ENCODE data around the gene GPC2. TPM values are rescaled to one million over a fixed set of nuclear protein-coding genes. Genes with fewer than 3 reads are reported as not detected.

Gene GPC2
- total and polyA plus RNA-seq, 5 donors from 2014 or later, result 0.16 to 7.0 (median 0.25) TPM; not detected in 1

DNA sequence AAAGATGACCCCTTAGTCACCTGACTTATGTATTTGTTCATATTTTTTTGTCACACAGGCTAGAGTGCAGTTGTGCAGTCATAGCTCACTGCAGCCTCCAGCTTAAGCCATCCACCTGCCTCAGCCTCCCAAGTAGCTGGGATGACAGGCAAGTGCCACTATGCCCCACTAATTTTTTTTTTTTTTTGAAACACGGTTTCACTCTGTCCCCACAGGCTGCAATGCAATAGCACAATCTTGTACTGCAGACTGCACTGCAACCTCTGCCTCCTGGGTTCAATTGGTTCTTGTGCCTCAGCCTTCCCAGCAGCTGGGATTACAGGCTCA, 48.6 kb downstream of the GPC2 start:
- Mint-ChIP-seq H3K27ac (peak overlapping the region in 2 of 3 donors; percentile 80 to 85), H3K4me1 (peaks cover 0 to 44% (median 26%) of the 10 kb centered on the region in 4 donors), H3K27me3 (peaks cover 8% of the 10 kb centered on the region), H3K9me3 (no peaks in the 10 kb centered on the region), H3K36me3 (no peaks in the 10 kb centered on the region), H3K4me3 (peak overlapping the region; percentile 83 to 97 (median 84))
- ATAC-seq (ENCODE audit: low read depth in 2 of 2) (no peak), DNase-seq (peak in 1 of 3 donors; percentile 11)
- H3K9me3 ChIP-seq (ENCODE audit: control insufficient read depth in 2 of 2, low read length in 2 of 2), result no peaks in the 10 kb centered on the region
- H3K4me3 ChIP-seq (ENCODE audit: low read depth, low read length), result no peak overlapping the region
- H3K27ac ChIP-seq (ENCODE audit: insufficient read depth, low read length, poor library complexity, severe bottlenecking), result no peak overlapping the region
- no peaks in the 10 kb centered on the region for H3K27me3 ChIP-seq (ENCODE audit: control insufficient read depth, insufficient read depth, low read length)
- no peaks in the 10 kb centered on the region for H3K36me3 ChIP-seq (ENCODE audit: control insufficient read depth, insufficient read depth, low read length)
- peaks cover 37% of the 10 kb centered on the region for H3K4me1 ChIP-seq (ENCODE audit: control insufficient read depth, insufficient read depth, low read length, poor library complexity, severe bottlenecking)

DNA sequence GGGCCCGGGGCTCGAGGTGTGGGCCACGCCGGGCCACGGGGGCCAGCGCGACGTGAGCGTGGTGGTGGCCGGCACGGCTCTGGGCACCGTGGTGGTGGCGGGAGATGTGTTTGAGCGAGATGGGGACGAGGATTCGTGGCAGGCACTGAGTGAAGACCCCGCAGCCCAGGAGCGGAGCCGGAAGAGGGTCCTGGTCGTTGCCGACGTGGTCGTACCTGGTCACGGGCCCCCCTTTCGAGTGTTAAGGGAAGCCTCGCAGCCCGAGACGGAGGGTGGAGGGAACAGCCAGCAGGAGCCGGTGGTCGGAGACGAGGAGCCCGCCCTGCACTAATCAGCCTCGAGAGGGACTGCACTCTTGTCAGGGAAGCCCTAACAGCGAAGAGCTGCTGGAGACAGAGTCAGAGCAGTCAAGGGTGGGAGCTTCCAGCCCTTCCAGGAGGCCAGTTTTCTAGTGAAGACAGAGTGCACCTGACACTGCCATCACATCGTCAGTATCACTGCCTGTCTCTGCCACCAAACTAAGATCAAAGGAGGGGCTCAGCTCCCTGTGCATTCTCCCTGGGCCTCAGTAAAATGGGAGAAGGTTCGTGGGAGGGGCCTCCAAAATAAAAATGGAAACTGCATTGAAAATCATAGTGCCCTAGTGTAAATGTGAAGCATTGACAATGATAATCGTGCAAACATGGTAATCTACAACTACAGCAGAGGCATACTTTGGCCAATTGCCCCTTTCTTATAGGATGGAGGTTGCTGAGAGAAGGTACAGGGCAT, 49.1 kb downstream of the GPC2 start:
- no peaks in the 10 kb centered on the region for H3K27me3 ChIP-seq (ENCODE audit: control insufficient read depth, insufficient read depth, low read length)
- Mint-ChIP-seq H3K27me3 (peaks cover 8% of the 10 kb centered on the region), H3K27ac (peak overlapping the region; percentile 76 to 85 (median 80)), H3K9me3 (no peaks in the 10 kb centered on the region), H3K4me3 (peak overlapping the region; percentile 83 to 97 (median 84)), H3K4me1 (peaks cover 0 to 44% (median 26%) of the 10 kb centered on the region in 4 donors), H3K36me3 (no peaks in the 10 kb centered on the region)
- H3K4me3 ChIP-seq (ENCODE audit: low read depth, low read length), result peak overlapping the region; percentile 32
- DNase-seq, result peak in 2 of 3 donors; percentile 18 to 43
- no peaks in the 10 kb centered on the region for H3K36me3 ChIP-seq (ENCODE audit: control insufficient read depth, insufficient read depth, low read length)
- ATAC-seq (ENCODE audit: low read depth in 2 of 2), result no peak
- peak overlapping the region; percentile 97 for H3K27ac ChIP-seq (ENCODE audit: insufficient read depth, low read length, poor library complexity, severe bottlenecking)
- no peaks in the 10 kb centered on the region for H3K9me3 ChIP-seq (ENCODE audit: control insufficient read depth in 2 of 2, low read length in 2 of 2)
- peaks cover 37% of the 10 kb centered on the region for H3K4me1 ChIP-seq (ENCODE audit: control insufficient read depth, insufficient read depth, low read length, poor library complexity, severe bottlenecking)

DNA sequence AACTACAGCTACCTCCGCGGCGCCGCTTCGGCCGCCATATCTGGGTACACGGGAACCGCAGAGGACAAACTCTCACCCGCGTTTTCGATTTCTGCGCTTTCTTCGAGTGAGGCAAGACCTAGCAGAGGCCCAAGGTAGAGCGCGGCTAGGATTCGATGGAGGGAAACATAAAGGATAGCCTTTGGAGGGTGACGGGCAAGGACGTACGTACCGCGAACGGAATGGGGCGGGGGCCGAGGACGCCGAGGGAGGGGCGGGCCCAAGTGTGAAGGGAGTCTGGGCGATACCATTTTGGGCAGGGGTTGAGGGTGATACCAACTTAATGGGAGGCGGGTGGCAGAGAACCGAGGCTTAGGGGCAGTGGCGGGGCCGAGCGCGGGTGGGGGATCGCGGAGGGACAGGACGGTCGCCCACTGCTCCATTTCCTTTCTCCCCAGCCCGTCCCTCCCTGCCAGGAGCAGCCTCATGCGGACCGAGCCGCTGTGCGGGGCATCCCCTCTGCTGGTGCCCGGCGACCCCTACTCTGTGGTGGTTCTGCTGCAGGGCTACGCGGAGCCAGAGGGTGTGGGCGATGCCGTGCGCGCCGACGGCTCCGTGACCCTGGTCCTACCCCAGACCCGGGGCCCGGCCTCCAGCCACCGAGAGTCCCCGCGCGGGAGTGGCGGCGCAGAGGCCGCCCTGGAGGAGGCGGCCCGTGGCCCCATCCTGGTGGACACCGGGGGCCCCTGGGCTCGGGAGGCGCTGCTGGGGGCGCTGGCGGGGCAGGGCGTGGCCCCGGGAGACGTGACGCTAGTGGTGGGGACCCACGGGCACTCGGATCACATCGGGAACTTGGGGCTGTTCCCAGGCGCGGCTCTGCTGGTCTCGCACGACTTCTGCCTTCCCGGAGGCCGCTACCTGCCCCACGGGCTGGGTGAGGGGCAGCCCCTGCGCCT, 50.0 kb downstream of the GPC2 start, which contains the start of gene MBLAC1:
TSS of gene MBLAC1 (plus strand) at position 37 of the 935 bp plus-strand sequence. CDS start at position 466, 429 bp downstream.
- Mint-ChIP-seq H3K4me3 (peak within 1 kb of the TSS; percentile 97 to 100 (median 99)), H3K36me3 (no peaks in the 10 kb centered on the region), H3K27ac (peak within 1 kb of the TSS; percentile 99 to 100 (median 99)), H3K4me1 (peaks cover 0 to 41% (median 24%) of the 10 kb centered on the region in 4 donors), H3K27me3 (no peaks in the 10 kb centered on the region), H3K9me3 (no peaks in the 10 kb centered on the region)
- DNase-seq, result peak; percentile 86 to 96 (median 93)
- ATAC-seq (ENCODE audit: low read depth in 2 of 2), result peak; percentile 80 to 83
- Histone ChIP-seq H3K36me3 (ENCODE audit: control insufficient read depth, insufficient read depth, low read length) (peaks cover 5% of the 10 kb centered on the region), H3K4me1 (ENCODE audit: control insufficient read depth, insufficient read depth, low read length, poor library complexity, severe bottlenecking) (peaks cover 37% of the 10 kb centered on the region), H3K4me3 (ENCODE audit: low read depth, low read length) (peak within 1 kb of the TSS; percentile 84), H3K27me3 (ENCODE audit: control insufficient read depth, insufficient read depth, low read length) (no peaks in the 10 kb centered on the region), H3K9me3 (ENCODE audit: control insufficient read depth in 2 of 2, low read length in 2 of 2) (no peaks in the 10 kb centered on the region), H3K27ac (ENCODE audit: insufficient read depth, low read length, poor library complexity, severe bottlenecking) (peak within 1 kb of the TSS; percentile 97)

DNA sequence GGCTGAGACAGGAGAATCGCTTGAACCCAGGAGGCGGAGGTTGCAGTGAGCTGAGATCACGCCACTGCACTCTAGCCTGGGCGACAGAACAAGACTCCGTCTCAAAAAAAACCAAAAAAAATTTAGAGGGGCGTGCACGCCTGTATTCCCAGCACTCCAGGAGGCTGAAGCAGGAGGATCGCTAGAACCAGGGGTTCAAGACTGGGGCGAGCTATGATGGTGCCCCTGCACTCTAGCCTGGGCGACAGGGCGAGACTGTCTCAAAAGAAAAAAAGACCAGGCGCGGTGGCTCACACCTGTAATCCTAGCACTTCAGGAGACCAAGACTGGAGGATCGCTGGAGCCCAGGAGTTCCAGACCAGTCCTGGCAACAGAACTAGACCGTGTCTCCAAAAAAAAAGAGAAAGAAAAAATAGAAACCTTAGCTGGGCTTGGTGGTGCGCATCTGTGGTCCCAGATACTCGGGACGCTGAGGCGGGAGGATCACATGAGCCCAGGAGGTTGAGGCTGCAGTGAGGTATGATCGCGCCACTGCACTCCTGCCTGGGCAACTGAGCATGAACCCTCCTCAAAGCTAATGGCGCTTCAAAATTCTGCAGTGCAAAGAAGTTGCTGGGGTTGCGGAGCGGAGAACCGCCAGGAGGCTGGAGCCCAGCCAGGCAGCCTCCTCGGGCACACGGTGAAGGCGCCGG, 50.8 kb downstream of the GPC2 start:
- Histone ChIP-seq H3K36me3 (ENCODE audit: control insufficient read depth, insufficient read depth, low read length) (peaks cover 5% of the 10 kb centered on the region), H3K9me3 (ENCODE audit: control insufficient read depth in 2 of 2, low read length in 2 of 2) (no peaks in the 10 kb centered on the region), H3K27ac (ENCODE audit: insufficient read depth, low read length, poor library complexity, severe bottlenecking) (peak overlapping the region; percentile 97), H3K4me3 (ENCODE audit: low read depth, low read length) (peak overlapping the region; percentile 84), H3K27me3 (ENCODE audit: control insufficient read depth, insufficient read depth, low read length) (no peaks in the 10 kb centered on the region), H3K4me1 (ENCODE audit: control insufficient read depth, insufficient read depth, low read length, poor library complexity, severe bottlenecking) (peaks cover 37% of the 10 kb centered on the region)
- H3K27me3 Mint-ChIP-seq, result no peaks in the 10 kb centered on the region
- H3K4me3 Mint-ChIP-seq, result peak overlapping the region; percentile 97 to 100 (median 99)
- no peaks in the 10 kb centered on the region for H3K36me3 Mint-ChIP-seq
- H3K27ac Mint-ChIP-seq, result peak overlapping the region; percentile 99 to 100 (median 99)
- ATAC-seq (ENCODE audit: low read depth in 2 of 2) (no peak), DNase-seq (no peak)
- peaks cover 0 to 42% (median 23%) of the 10 kb centered on the region in 4 donors for H3K4me1 Mint-ChIP-seq
- no peaks in the 10 kb centered on the region for H3K9me3 Mint-ChIP-seq

DNA sequence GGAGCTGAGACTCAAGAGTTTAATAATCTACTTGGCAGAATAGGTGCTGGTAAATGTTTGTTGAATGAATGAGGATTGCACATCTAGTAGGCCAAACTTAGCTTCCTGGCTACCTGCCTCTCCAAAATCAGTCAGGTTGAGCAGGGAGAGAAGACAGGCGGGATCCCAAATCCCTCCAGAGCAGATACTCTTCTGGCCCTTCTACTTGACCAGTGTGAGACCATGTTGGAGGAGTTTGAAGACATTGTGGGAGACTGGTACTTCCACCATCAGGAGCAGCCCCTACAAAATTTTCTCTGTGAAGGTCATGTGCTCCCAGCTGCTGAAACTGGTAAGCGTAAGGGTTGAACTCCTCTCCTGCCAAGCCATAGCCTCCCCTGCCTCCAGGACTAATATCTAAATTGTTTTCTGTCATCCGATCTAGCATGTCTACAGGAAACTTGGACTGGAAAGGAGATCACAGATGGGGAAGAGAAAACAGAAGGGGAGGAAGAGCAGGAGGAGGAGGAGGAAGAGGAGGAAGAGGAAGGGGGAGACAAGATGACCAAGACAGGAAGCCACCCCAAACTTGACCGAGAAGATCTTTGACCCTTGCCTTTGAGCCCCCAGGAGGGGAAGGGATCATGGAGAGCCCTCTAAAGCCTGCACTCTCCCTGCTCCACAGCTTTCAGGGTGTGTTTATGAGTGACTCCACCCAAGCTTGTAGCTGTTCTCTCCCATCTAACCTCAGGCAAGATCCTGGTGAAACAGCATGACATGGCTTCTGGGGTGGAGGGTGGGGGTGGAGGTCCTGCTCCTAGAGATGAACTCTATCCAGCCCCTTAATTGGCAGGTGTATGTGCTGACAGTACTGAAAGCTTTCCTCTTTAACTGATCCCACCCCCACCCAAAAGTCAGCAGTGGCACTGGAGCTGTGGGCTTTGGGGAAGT, 52.6 kb downstream of the GPC2 start:
- H3K27me3 ChIP-seq (ENCODE audit: control insufficient read depth, insufficient read depth, low read length), result no peaks in the 10 kb centered on the region
- Mint-ChIP-seq H3K9me3 (no peaks in the 10 kb centered on the region), H3K36me3 (no peaks in the 10 kb centered on the region), H3K27ac (peak overlapping the region; percentile 10 to 84 (median 33)), H3K4me3 (peak overlapping the region in 3 of 4 donors; percentile 48 to 100 (median 97)), H3K4me1 (peaks cover 0 to 50% (median 31%) of the 10 kb centered on the region in 4 donors), H3K27me3 (peaks cover 5% of the 10 kb centered on the region)
- peaks cover 5% of the 10 kb centered on the region for H3K36me3 ChIP-seq (ENCODE audit: control insufficient read depth, insufficient read depth, low read length)
- no peak for ATAC-seq (ENCODE audit: low read depth in 2 of 2)
- no peak overlapping the region for H3K27ac ChIP-seq (ENCODE audit: insufficient read depth, low read length, poor library complexity, severe bottlenecking)
- no peak overlapping the region for H3K4me3 ChIP-seq (ENCODE audit: low read depth, low read length)
- no peak for DNase-seq
- no peaks in the 10 kb centered on the region for H3K9me3 ChIP-seq (ENCODE audit: control insufficient read depth in 2 of 2, low read length in 2 of 2)
- peaks cover 46% of the 10 kb centered on the region for H3K4me1 ChIP-seq (ENCODE audit: control insufficient read depth, insufficient read depth, low read length, poor library complexity, severe bottlenecking)

DNA sequence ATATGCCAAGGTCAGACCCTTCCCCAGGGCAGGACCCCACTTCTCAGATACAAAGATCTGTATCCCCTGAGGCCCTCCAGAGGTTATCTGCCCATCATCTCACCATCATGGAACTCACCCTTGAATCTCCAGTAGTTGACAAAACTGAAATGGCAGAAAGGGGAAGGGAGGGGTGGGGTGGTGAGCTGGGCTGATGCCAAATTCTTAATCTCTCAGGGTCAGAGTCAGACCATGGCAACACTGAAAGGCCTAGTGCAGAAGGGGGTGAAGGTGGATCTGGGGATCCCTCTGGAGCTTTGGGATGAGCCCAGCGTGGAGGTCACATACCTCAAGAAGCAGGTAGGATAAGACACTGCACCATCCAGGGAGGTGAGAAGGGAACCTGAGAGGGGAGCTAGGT, 54.6 kb downstream of the GPC2 start:
- Mint-ChIP-seq H3K9me3 (no peaks in the 10 kb centered on the region), H3K27ac (peak overlapping the region in 2 of 3 donors; percentile 52 to 82), H3K36me3 (no peaks in the 10 kb centered on the region), H3K27me3 (peaks cover 5% of the 10 kb centered on the region), H3K4me1 (peaks cover 0 to 54% (median 28%) of the 10 kb centered on the region in 4 donors), H3K4me3 (peak overlapping the region in 2 of 4 donors; percentile 58 to 59)
- ATAC-seq (ENCODE audit: low read depth in 2 of 2), result no peak
- Histone ChIP-seq H3K4me3 (ENCODE audit: low read depth, low read length) (no peak overlapping the region), H3K27ac (ENCODE audit: insufficient read depth, low read length, poor library complexity, severe bottlenecking) (no peak overlapping the region), H3K36me3 (ENCODE audit: control insufficient read depth, insufficient read depth, low read length) (peaks cover 5% of the 10 kb centered on the region), H3K9me3 (ENCODE audit: control insufficient read depth in 2 of 2, low read length in 2 of 2) (no peaks in the 10 kb centered on the region), H3K27me3 (ENCODE audit: control insufficient read depth, insufficient read depth, low read length) (no peaks in the 10 kb centered on the region), H3K4me1 (ENCODE audit: control insufficient read depth, insufficient read depth, low read length, poor library complexity, severe bottlenecking) (peaks cover 46% of the 10 kb centered on the region)
- no peak for DNase-seq
